GM21390 (cell line): ENCODE data around the gene LCP2.

Experiments
- ATAC-seq: cut with Tn5 transposase; IDR thresholded peaks from one replicate; pipeline ENCODE4 v1.9.1; 2021; ENCODE audit not compliant: unreplicated experiment

LCP2 gene

GRCh38 chr5:170316937-170317336 lies 19.4 kb upstream of the LCP2 start:
- no peak for ATAC-seq

- ATAC-seq: no peak
Measured at GRCh38 chr5:170315154-170315553, 17.6 kb upstream of the LCP2 start.

- no peak for ATAC-seq
Measured at GRCh38 chr5:170314541-170315095, 17.0 kb upstream of the LCP2 start.

GRCh38 chr5:170313816-170314215 lies 16.2 kb upstream of the LCP2 start:
- no peak for ATAC-seq

- ATAC-seq: no peak
Measured at GRCh38 chr5:170313344-170313743, 15.8 kb upstream of the LCP2 start.

GRCh38 chr5:170312666-170313065 lies 15.1 kb upstream of the LCP2 start:
- ATAC-seq: peak; percentile 66

GRCh38 chr5:170312301-170312595 lies 14.7 kb upstream of the LCP2 start:
- no peak for ATAC-seq

GRCh38 chr5:170311511-170312300 lies 14.1 kb upstream of the LCP2 start:
- no peak for ATAC-seq

- ATAC-seq: no peak
Measured at GRCh38 chr5:170310256-170310926, 12.8 kb upstream of the LCP2 start.

GRCh38 chr5:170308686-170309085 lies 11.1 kb upstream of the LCP2 start:
- no peak for ATAC-seq

GRCh38 chr5:170307575-170308465 lies 10.2 kb upstream of the LCP2 start:
- ATAC-seq: no peak

- ATAC-seq: peak; percentile 67
Measured at GRCh38 chr5:170306381-170306831, 8.8 kb upstream of the LCP2 start.

GRCh38 chr5:170305646-170306025 lies 8.1 kb upstream of the LCP2 start:
- no peak for ATAC-seq

GRCh38 chr5:170305016-170305645 lies 7.6 kb upstream of the LCP2 start:
- ATAC-seq: no peak

GRCh38 chr5:170303549-170303948 lies 6.0 kb upstream of the LCP2 start:
- ATAC-seq: no peak

GRCh38 chr5:170302653-170303501 lies 5.3 kb upstream of the LCP2 start:
- peak; percentile 80 for ATAC-seq

GRCh38 chr5:170301981-170302652 lies 4.5 kb upstream of the LCP2 start:
- no peak for ATAC-seq

GRCh38 chr5:170301149-170301548 lies 3.6 kb upstream of the LCP2 start:
- ATAC-seq: no peak

- no peak for ATAC-seq
Measured at GRCh38 chr5:170300361-170301013, 2.9 kb upstream of the LCP2 start.
